HepG2 (cell line): ENCODE data around the gene SLC48A1. TPM values are rescaled to one million over a fixed set of nuclear protein-coding genes. Genes with fewer than 3 reads are reported as not detected.

Experiments
- ATAC-seq: fragments of 200-7000 bp; cut with Tn5 transposase; 3 replicates; pipeline ENCODE4 v1.9.1; 2020; ENCODE audit warnings: mild to moderate bottlenecking, moderate library complexity
- BruUV-seq: library from RNA; stranded (reverse); fragments of 400-500 nt; replicated peaks from 2 replicates; lab custom pipeline; 2021; lab: Mats Ljungman, UMichigan
- CTCF ChIA-PET: fragments of 300-600 bp; formaldehyde crosslinking; extraction: SDS; loops from one replicate; lab custom pipeline; 2021; ENCODE audit warnings: low total read pairs, inconsistent platforms, low intra/inter-chr PET ratio; lab: Yijun Ruan, JAX
- POLR2A ChIA-PET: fragments of 350-600 bp; sonication (Branson Sonifier 250); formaldehyde crosslinking; loops from one replicate; lab custom pipeline; 2020; ENCODE audit warnings: antibody characterized with exemption, inconsistent platforms; lab: Yijun Ruan, JAX
- DNase-seq: peaks from one replicate; pipeline ENCODE4 v3.0.0-alpha.2; 2015; ENCODE audit warnings: low spot score
- FAIRE-seq: peaks from 3 replicates; lab custom pipeline; 2011; peaks lifted over from hg19 to GRCh38; lab: Jason Lieb, UNC
- H2AFZ ChIP-seq: one replicate; pipeline ENCODE4 v1.6.1; 2011; ENCODE audit warnings: low read length, inconsistent platforms
- H3K27ac ChIP-seq: fragments of 300-600 bp; 3 replicates; pipeline ENCODE4 v1.8.0; 2011; ENCODE audit warnings: mixed run types, mild to moderate bottlenecking, mixed read lengths, low read length, inconsistent platforms; ENCODE audit not compliant: insufficient read depth; ENCODE audit errors: extremely low read length
- H3K27me3 ChIP-seq, 2 experiments: fragments of 200-600 bp in 1 of 2; 2 replicates in 1 of 2; 3 replicates in 1 of 2; pipeline versions ENCODE4 v1.6.0 to v1.8.0; 2011; ENCODE audit warnings: low read length in 2 of 2, mild to moderate bottlenecking in 2 of 2, moderate library complexity in 2 of 2, inconsistent platforms in 1 of 2; ENCODE audit not compliant: insufficient read depth in 2 of 2, control insufficient read depth in 1 of 2
- H3K36me3 ChIP-seq, 2 experiments: fragments of 200-600 bp in 1 of 2; replicated peaks in 1 of 2; 2 replicates in 1 of 2; 3 replicates in 1 of 2; pipeline versions ENCODE4 v1.5.1 to v1.8.0; 2011; ENCODE audit warnings: low read length in 2 of 2, inconsistent platforms in 1 of 2; ENCODE audit not compliant: insufficient read depth in 2 of 2, control insufficient read depth in 1 of 2
- H3K4me1 ChIP-seq: 2 replicates; pipeline ENCODE4 v1.5.1; 2012; ENCODE audit warnings: low read length, inconsistent platforms; ENCODE audit not compliant: insufficient read depth
- H3K4me2 ChIP-seq: 2 replicates; pipeline ENCODE4 v1.6.0; 2011; ENCODE audit warnings: low read depth, low read length, inconsistent platforms
- H3K4me3 ChIP-seq, 3 experiments: fragments of 200-600 bp in 1 of 3; sonication (generic), shearing (Covaris generic) in 1 of 3; replicated peaks in 1 of 3; 2 replicates each; pipeline ENCODE4 v1.5.1; 2011 to 2016; ENCODE audit warnings: low read length in 3 of 3, inconsistent platforms in 2 of 3, low read depth in 2 of 3, mild to moderate bottlenecking in 2 of 3, control low read depth in 1 of 3, mixed read lengths in 1 of 3; ENCODE audit not compliant: insufficient read depth in 1 of 3
- H3K79me2 ChIP-seq: one replicate; pipeline ENCODE4 v1.6.1; 2011; ENCODE audit warnings: low read length, inconsistent platforms; ENCODE audit not compliant: insufficient read depth
- H3K9ac ChIP-seq: 2 replicates; pipeline ENCODE4 v1.6.0; 2011; ENCODE audit warnings: mild to moderate bottlenecking, low read depth, low read length, inconsistent platforms; ENCODE audit not compliant: insufficient read depth
- H3K9me3 ChIP-seq: 2 replicates; pipeline ENCODE4 v1.5.1; 2012; ENCODE audit warnings: mild to moderate bottlenecking, low read length
- H4K20me1 ChIP-seq: 2 replicates; pipeline ENCODE4 v1.6.0; 2011; ENCODE audit warnings: inconsistent platforms, mild to moderate bottlenecking, low read length, moderate library complexity; ENCODE audit not compliant: insufficient read depth
- ERF ChIP-seq: IDR thresholded peaks from 2 replicates; pipeline ENCODE4 v1.6.1; 2018; ENCODE audit warnings: missing biosample characterization, missing genetic modification reagents
- GABPA ChIP-seq, 2 experiments: IDR thresholded peaks; 2 replicates each; pipeline ENCODE4 v1.6.1; 2011 to 2016; ENCODE audit warnings: low read depth in 2 of 2, low read length in 1 of 2, missing biosample characterization in 1 of 2, missing genetic modification characterization in 1 of 2
- GABPB1 ChIP-seq: IDR thresholded peaks from 2 replicates; pipeline ENCODE4 v1.6.1; 2016; ENCODE audit warnings: mild to moderate bottlenecking, missing genetic modification reagents, moderate library complexity, missing compliant biosample characterization
- HMG20B ChIP-seq: conservative IDR thresholded peaks from 2 replicates; pipeline ENCODE4 v1.6.1; 2016; ENCODE audit warnings: missing genetic modification reagents, missing compliant biosample characterization
- TAF15 ChIP-seq: fragments of 200-400 bp; formaldehyde crosslinking; IDR thresholded peaks from one replicate; pipeline ENCODE4 v1.6.1; 2018; ENCODE audit warnings: mild to moderate bottlenecking, low read depth, low read length; ENCODE audit not compliant: poor library complexity, severe bottlenecking
- WGBS: methylation state at CpG from one replicate; pipeline ENCODE4 v1.1.6; 2017; ENCODE audit warnings: low lambda C conversion rate; 5-methylcytosine and 5-hydroxymethylcytosine counted together
- in situ Hi-C: cut with HindIII; loops from 2 replicates; pipeline ENCODE4 v1.10.0; 2017; ENCODE audit warnings: low pct_unique_long_range_greater_than_20kb; ENCODE audit not compliant: extremely low pct_ligation_motif_present
- intact Hi-C: fragments of 100-400 bp; cut with micrococcal nuclease; formaldehyde crosslinking; loops from one replicate; pipeline ENCODE4 v1.10.0; 2022; ENCODE audit not compliant: unreplicated experiment
- polyA plus RNA-seq, 8 experiments: library from polyadenylated mRNA; depleted of rRNA in 3 of 8; stranded (reverse) in 7 of 8; unstranded in 1 of 8; fragments of >200 nt; fragmentation: Illumina TruSeq in 4 of 8; extraction: Trizol in 4 of 8; gene quantifications; 2 replicates each; pipeline versions ENCODE4 v1.2.1 to v1.2.3, GENCODE V29; 2011 to 2016; ENCODE audit warnings: low read depth in 4 of 8, missing spikeins in 1 of 8, mixed read lengths in 1 of 8; ENCODE audit not compliant: insufficient read depth in 1 of 8
- total RNA-seq, 5 experiments: library from RNA; depleted of rRNA; stranded (reverse); fragments of >200 nt; fragmentation: Illumina TruSeq; extraction: Trizol; gene quantifications; 2 replicates each; pipeline ENCODE4 v1.2.3, GENCODE V29; 2016; ENCODE audit warnings: low read depth in 1 of 5

Gene SLC48A1
- total and polyA plus RNA-seq, 2 of the 13 experiments (the other 11 are each of a cell fraction or from before 2014, with no cell fraction given), result 2.2 to 3.7 TPM

DNA sequence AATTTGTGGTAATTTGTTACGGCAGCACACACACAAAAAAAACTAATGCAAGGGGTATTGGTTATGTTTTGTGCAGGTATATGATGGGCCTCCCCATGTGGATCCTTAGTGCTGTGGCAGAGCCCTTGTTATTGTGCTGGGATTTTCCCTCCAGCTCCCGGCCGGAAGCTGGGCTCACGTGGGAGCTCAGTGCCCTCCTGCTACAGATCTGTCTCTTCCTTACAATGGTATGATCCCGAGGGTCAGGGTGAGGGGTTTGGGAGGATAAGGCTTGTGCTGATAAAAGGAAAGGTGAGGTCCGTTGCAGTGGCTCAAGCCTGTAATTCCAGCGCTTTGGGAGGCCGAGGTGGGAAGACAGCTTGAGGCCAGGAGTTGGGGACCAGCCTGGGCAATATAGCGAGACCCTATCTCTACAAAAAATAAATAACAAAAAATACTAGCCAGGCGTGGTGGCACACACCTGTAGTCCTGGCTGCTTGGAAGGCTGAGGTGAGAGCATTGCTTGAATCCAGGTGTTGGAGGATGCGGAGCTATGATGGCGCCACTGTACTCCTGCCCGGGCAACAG lies 861 bp upstream of the SLC48A1 start:
- Histone ChIP-seq H3K4me2 (peak overlapping the region; percentile 75), H3K27ac (no peak overlapping the region), H3K9me3 (no peaks in the 10 kb centered on the region), H3K4me1 (peaks cover 73% of the 10 kb centered on the region), H4K20me1 (no peaks in the 10 kb centered on the region), H2AFZ (no peak overlapping the region), H3K4me3 (peak overlapping the region in 2 of 3 experiments; percentile 49 to 81; a peak in 2 of 6 replicates), H3K9ac (no peak overlapping the region), H3K36me3 (no peaks in the 10 kb centered on the region), H3K79me2 (no peaks in the 10 kb centered on the region), H3K27me3 (peaks cover 3 to 8% of the 10 kb centered on the region in 2 experiments; a peak in 2 of 5 replicates)
- ChIA-PET CTCF (no interaction called here), POLR2A (interaction anchor here (1.0 to 1.6 kb wide), 2 partner anchors 14 to 49 kb away, joined by 3 to 6 read pairs; partner anchors contain the start of gene RAPGEF3)
- in situ Hi-C loops (no loop called here), intact Hi-C loops (no loop called here)
- 62% methylated on average over 13 of the region's 13 CpGs for WGBS
- DNase-seq, result no peak
- TF ChIP-seq TAF15 (no peak), GABPA (IDR thresholded peaks at IDR 0.05; ENCODE audit: low read depth, low read length) (no peak), GABPA (CRISPR knock-in tag; IDR thresholded peaks at IDR 0.05; ENCODE audit: low read depth) (peak; percentile 58; the same call in 1 of the 2 replicates), GABPB1 (CRISPR knock-in tag) (0 out of 2 replicates have a peak, but pooled peaks have one; percentile 16), ERF (CRISPR knock-in tag) (0 out of 2 replicates have a peak, but pooled peaks have one; percentile 20)
- no peak for ATAC-seq
- BruUV-seq, result no TSS peak
- FAIRE-seq, result no peak

DNA sequence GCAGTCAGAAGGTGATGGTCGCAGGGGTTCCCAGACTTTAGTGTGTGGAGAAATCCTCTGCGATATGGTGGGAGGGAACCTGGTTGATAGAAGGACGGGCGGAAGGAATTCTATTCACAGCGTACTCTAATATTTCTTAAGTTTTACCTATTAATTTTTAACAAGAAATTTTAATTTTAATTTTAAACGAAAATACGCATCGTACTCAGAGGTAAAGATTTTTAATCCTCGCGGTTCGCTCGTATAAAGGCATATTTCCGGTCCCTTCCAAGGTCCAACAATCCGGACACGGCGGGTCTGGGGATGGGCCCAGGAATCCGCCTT lies 338 bp upstream of the SLC48A1 start:
- 5% methylated on average over 17 of the region's 17 CpGs for WGBS
- no peaks in the 10 kb centered on the region for H3K79me2 ChIP-seq
- peak overlapping the region; percentile 49 to 81 (median 50) for H3K4me3 ChIP-seq
- H3K36me3 ChIP-seq, result no peaks in the 10 kb centered on the region
- ATAC-seq, result no peak
- no peaks in the 10 kb centered on the region for H4K20me1 ChIP-seq
- peak overlapping the region; percentile 60 for H3K9ac ChIP-seq
- ChIA-PET POLR2A (interaction anchor here (1.0 to 1.6 kb wide), 2 partner anchors 15 to 48 kb away, joined by 3 to 6 read pairs; partner anchors contain the start of gene RAPGEF3), CTCF (no interaction called here)
- H3K9me3 ChIP-seq, result no peaks in the 10 kb centered on the region
- DNase-seq, result no peak
- H3K27me3 ChIP-seq, result peaks cover 3 to 8% of the 10 kb centered on the region in 2 experiments; a peak in 2 of 5 replicates
- H2AFZ ChIP-seq, result no peak overlapping the region
- H3K4me1 ChIP-seq, result peaks cover 68% of the 10 kb centered on the region
- peak overlapping the region; percentile 75 for H3K4me2 ChIP-seq
- no peak overlapping the region for H3K27ac ChIP-seq
- no peak for FAIRE-seq
- intact Hi-C loops, result no loop called here
- in situ Hi-C loops, result no loop called here
- no TSS peak for BruUV-seq
- TF ChIP-seq HMG20B (CRISPR knock-in tag) (no peak), GABPA (IDR thresholded peaks at IDR 0.05; ENCODE audit: low read depth, low read length) (no peak), GABPA (CRISPR knock-in tag; IDR thresholded peaks at IDR 0.05; ENCODE audit: low read depth) (0 out of 2 replicates have a peak, but pooled peaks have one; percentile 19)
